Loucy (cell line): ENCODE data around the gene ENDOG.
"Not testable (repeated sequence)": the region's sequence is repeated elsewhere in the genome, so short reads cannot be mapped to it uniquely, and the experiment has no call there.

ENCODE experiments used
- H2AFZ ChIP-seq: fragments of 200-600 bp; sonication (generic); 2 replicates; pipeline ENCODE4 v1.6.0; 2016; ENCODE audit warnings: antibody characterized with exemption, mild to moderate bottlenecking, low read length, moderate library complexity
- H3F3A ChIP-seq: fragments of 200-600 bp; 2 replicates; pipeline ENCODE4 v1.6.0; 2016; ENCODE audit warnings: antibody characterized with exemption, low read depth, mild to moderate bottlenecking
- H3K27me3 ChIP-seq: fragments of 200-600 bp; sonication (generic); 2 replicates; pipeline ENCODE4 v1.6.1; 2014; ENCODE audit warnings: low read length, mild to moderate bottlenecking; ENCODE audit not compliant: insufficient read depth, poor library complexity, severe bottlenecking
- H3K36me3 ChIP-seq: fragments of 200-600 bp; sonication (generic); 2 replicates; pipeline ENCODE4 v1.6.1; 2016; ENCODE audit warnings: low read length; ENCODE audit not compliant: insufficient read depth
- H3K4me1 ChIP-seq: fragments of 200-600 bp; sonication (generic); 2 replicates; pipeline ENCODE4 v1.5.1; 2014; ENCODE audit warnings: low read length, mild to moderate bottlenecking; ENCODE audit not compliant: insufficient read depth, poor library complexity, severe bottlenecking
- H3K4me2 ChIP-seq: fragments of 200-600 bp; sonication (generic); 2 replicates; pipeline ENCODE4 v1.6.0; 2014; ENCODE audit warnings: antibody characterized with exemption, low read length, low read depth, mild to moderate bottlenecking; ENCODE audit not compliant: poor library complexity, severe bottlenecking
- H3K4me3 ChIP-seq: fragments of 200-600 bp; sonication (generic); 2 replicates; pipeline ENCODE4 v1.5.1; 2014; ENCODE audit warnings: low read length, mild to moderate bottlenecking, mixed read lengths; ENCODE audit not compliant: poor library complexity, severe bottlenecking
- H3K79me2 ChIP-seq: fragments of 200-600 bp; sonication (generic); 2 replicates; pipeline ENCODE4 v1.6.1; 2014; ENCODE audit warnings: low read length; ENCODE audit not compliant: insufficient read depth
- H3K9ac ChIP-seq: fragments of 200-600 bp; sonication (generic); 2 replicates; pipeline ENCODE4 v1.6.0; 2014; ENCODE audit warnings: mild to moderate bottlenecking, low read depth, low read length, moderate library complexity; ENCODE audit not compliant: poor library complexity, severe bottlenecking
- H3K9me2 ChIP-seq: fragments of 200-600 bp; sonication (generic); replicated peaks from 2 replicates; pipeline ENCODE4 v1.6.1; 2016; ENCODE audit warnings: low read depth, low read length, mixed read lengths
- H3K9me3 ChIP-seq: fragments of 200-600 bp; sonication (generic); 2 replicates; pipeline ENCODE4 v1.6.1; 2014; ENCODE audit warnings: mild to moderate bottlenecking, antibody characterized with exemption, low read length, low read depth; ENCODE audit not compliant: insufficient read depth
- H4K20me1 ChIP-seq: fragments of 200-600 bp; sonication (generic); 2 replicates; pipeline ENCODE4 v1.6.0; 2014; ENCODE audit warnings: antibody characterized with exemption, low read length, mild to moderate bottlenecking; ENCODE audit not compliant: insufficient read depth, poor library complexity, severe bottlenecking
- CTCF ChIP-seq: fragments of 200-600 bp; sonication (generic); conservative IDR thresholded peaks from 2 replicates; pipeline ENCODE4 v1.5.1; 2014; ENCODE audit warnings: mild to moderate bottlenecking, antibody characterized with exemption, low read length
- EZH2phosphoT487 ChIP-seq: fragments of 200-600 bp; IDR thresholded peaks from 2 replicates; pipeline ENCODE4 v1.6.1; 2018; ENCODE audit warnings: antibody characterized with exemption, mild to moderate bottlenecking, moderate library complexity, borderline replicate concordance

The ENDOG gene

GRCh38 chr9:128774804-128775203 is 43.5 kb upstream of the ENDOG start:
- Histone ChIP-seq H3F3A (no peaks in the 10 kb centered on the region), H3K9me2 (no peaks in the 10 kb centered on the region), H3K4me2 (no peak overlapping the region), H3K79me2 (peaks cover 16% of the 10 kb centered on the region; the same call in 1 of the 2 replicates), H4K20me1 (no peaks in the 10 kb centered on the region), H3K9ac (no peak overlapping the region), H3K4me3 (no peak overlapping the region), H3K4me1 (peaks cover 4% of the 10 kb centered on the region), H3K27me3 (no peaks in the 10 kb centered on the region), H3K36me3 (no peaks in the 10 kb centered on the region), H2AFZ (no peak overlapping the region), H3K9me3 (no peaks in the 10 kb centered on the region)
- TF ChIP-seq EZH2phosphoT487 (no peak), CTCF (no peak)

GRCh38 chr9:128780093-128780492 is 38.2 kb upstream of the ENDOG start:
- not testable (repeated sequence) for H3K36me3 ChIP-seq, H3K79me2 ChIP-seq, H3K9ac ChIP-seq, H3K4me1 ChIP-seq, H3K4me2 ChIP-seq, H3K9me2 ChIP-seq, H3K9me3 ChIP-seq, H2AFZ ChIP-seq, H3K27me3 ChIP-seq, H3K4me3 ChIP-seq, H4K20me1 ChIP-seq, H3F3A ChIP-seq

GRCh38 chr9:128781187-128782070 is 36.9 kb upstream of the ENDOG start:
- Histone ChIP-seq H3F3A (no peaks in the 10 kb centered on the region), H3K36me3 (no peaks in the 10 kb centered on the region), H3K4me1 (no peaks in the 10 kb centered on the region), H4K20me1 (no peaks in the 10 kb centered on the region), H3K79me2 (no peaks in the 10 kb centered on the region), H3K4me2 (no peak overlapping the region), H3K4me3 (no peak overlapping the region), H3K9ac (no peak overlapping the region), H3K27me3 (no peaks in the 10 kb centered on the region), H3K9me2 (no peaks in the 10 kb centered on the region), H2AFZ (no peak overlapping the region), H3K9me3 (no peaks in the 10 kb centered on the region)
- TF ChIP-seq CTCF (no peak), EZH2phosphoT487 (no peak)

GRCh38 chr9:128782669-128783068 is 35.6 kb upstream of the ENDOG start:
- Histone ChIP-seq H3F3A (no peaks in the 10 kb centered on the region), H3K4me1 (peaks cover 2% of the 10 kb centered on the region), H3K27me3 (no peaks in the 10 kb centered on the region), H4K20me1 (no peaks in the 10 kb centered on the region), H3K9me3 (no peaks in the 10 kb centered on the region), H3K79me2 (peaks cover 5% of the 10 kb centered on the region; the same call in 1 of the 2 replicates), H2AFZ (no peak overlapping the region), H3K4me3 (no peak overlapping the region), H3K4me2 (no peak overlapping the region), H3K9me2 (no peaks in the 10 kb centered on the region), H3K9ac (no peak overlapping the region), H3K36me3 (no peaks in the 10 kb centered on the region)
- no peak for TF ChIP-seq EZH2phosphoT487
- no peak for TF ChIP-seq CTCF
